GM23338 (cell line): Measurements from ENCODE around the gene SPATA20. TPM values are rescaled to one million over a fixed set of nuclear protein-coding genes. Genes with fewer than 3 reads are reported as not detected.

Experiments
- ATAC-seq: fragments of 200-7000 bp; cut with Tn5 transposase; 3 replicates; pipeline ENCODE4 v1.9.1; 2020
- DNase-seq: peaks from one replicate; pipeline ENCODE4 v3.0.0-alpha.2; 2015; ENCODE audit warnings: low spot score
- H2AFZ ChIP-seq: fragments of 200-600 bp; sonication (generic); 2 replicates; pipeline ENCODE4 v1.8.0; 2016; ENCODE audit warnings: antibody characterized with exemption, mild to moderate bottlenecking, moderate library complexity
- H3F3A ChIP-seq: fragments of 200-600 bp; sonication (generic); replicated peaks from 2 replicates; pipeline ENCODE4 v1.8.0; 2017; ENCODE audit warnings: antibody characterized with exemption, mixed run types, low read depth
- H3K27ac ChIP-seq: fragments of 200-600 bp; sonication (generic); 2 replicates; pipeline ENCODE4 v1.6.1; 2016; ENCODE audit warnings: low read depth
- H3K27me3 ChIP-seq: fragments of 200-600 bp; sonication (generic); 2 replicates; pipeline ENCODE4 v1.8.0; 2016; ENCODE audit warnings: mild to moderate bottlenecking, mixed run types, moderate library complexity; ENCODE audit not compliant: insufficient read depth
- H3K36me3 ChIP-seq: fragments of 200-600 bp; sonication (generic); 2 replicates; pipeline ENCODE4 v1.8.0; 2016; ENCODE audit warnings: mild to moderate bottlenecking; ENCODE audit not compliant: insufficient read depth
- H3K4me1 ChIP-seq: fragments of 200-600 bp; sonication (generic); 2 replicates; pipeline ENCODE4 v1.8.0; 2016; ENCODE audit warnings: mild to moderate bottlenecking, moderate library complexity; ENCODE audit not compliant: insufficient read depth
- H3K4me2 ChIP-seq: fragments of 200-600 bp; sonication (generic); 2 replicates; pipeline ENCODE4 v1.7.1; 2017; ENCODE audit warnings: mixed run types
- H3K4me3 ChIP-seq: fragments of 200-600 bp; sonication (generic); 2 replicates; pipeline ENCODE4 v1.6.1; 2016; ENCODE audit warnings: mixed run types
- H3K79me2 ChIP-seq: fragments of 200-600 bp; sonication (generic); replicated peaks from 2 replicates; pipeline ENCODE4 v1.8.0; 2017; ENCODE audit warnings: mild to moderate bottlenecking; ENCODE audit not compliant: insufficient read depth
- H3K9me2 ChIP-seq: fragments of 200-600 bp; sonication (generic); 2 replicates; pipeline ENCODE4 v1.8.0; 2017; ENCODE audit not compliant: insufficient read depth
- H4K20me1 ChIP-seq: fragments of 200-600 bp; sonication (generic); replicated peaks from 2 replicates; pipeline ENCODE4 v1.8.0; 2017; ENCODE audit warnings: mild to moderate bottlenecking; ENCODE audit not compliant: insufficient read depth
- H3K27ac Mint-ChIP-seq: 2 replicates; pipeline ENCODE4 v1.8.0; 2020; ENCODE audit warnings: inconsistent platforms, mild to moderate bottlenecking, moderate library complexity, mixed read lengths
- H3K27me3 Mint-ChIP-seq: 3 replicates; pipeline ENCODE4 v1.8.0; 2022; ENCODE audit warnings: low read depth, mild to moderate bottlenecking, moderate library complexity, mixed read lengths, inconsistent platforms; ENCODE audit not compliant: insufficient read depth, poor library complexity
- H3K36me3 Mint-ChIP-seq: 3 replicates; pipeline ENCODE4 v1.8.0; 2021; ENCODE audit warnings: low read depth, mild to moderate bottlenecking, inconsistent platforms, moderate library complexity, mixed read lengths
- H3K4me1 Mint-ChIP-seq: 3 replicates; pipeline ENCODE4 v1.8.0; 2020; ENCODE audit warnings: mild to moderate bottlenecking, inconsistent platforms, mixed read lengths
- H3K4me3 Mint-ChIP-seq: 3 replicates; pipeline ENCODE4 v1.8.0; 2021; ENCODE audit warnings: moderate library complexity, mild to moderate bottlenecking, inconsistent platforms, mixed read lengths
- H3K9me3 Mint-ChIP-seq: 3 replicates; pipeline ENCODE4 v1.8.0; 2020; ENCODE audit warnings: moderate library complexity, mild to moderate bottlenecking, inconsistent platforms, mixed read lengths
- CREB1 ChIP-seq: fragments of 250-450 bp; sonication (Bioruptor Pico); IDR thresholded peaks from 2 replicates; pipeline ENCODE4 v1.5.0; 2020; ENCODE audit warnings: low read depth, mild to moderate bottlenecking, moderate library complexity
- CTCF ChIP-seq, 2 experiments: fragments of 200-600 bp in 1 of 2; sonication (generic) in 1 of 2; conservative IDR thresholded peaks; 2 replicates each; pipeline versions ENCODE4 v1.5.1 to v1.6.1; 2016 to 2017; ENCODE audit warnings: antibody characterized with exemption in 2 of 2, low read depth in 2 of 2, mild to moderate bottlenecking in 2 of 2, moderate library complexity in 1 of 2
- EZH2 ChIP-seq: fragments of 200-600 bp; sonication (generic); IDR thresholded peaks from one replicate; pipeline ENCODE4 v1.8.0; 2017; ENCODE audit warnings: antibody characterized with exemption, mild to moderate bottlenecking, low read depth; ENCODE audit not compliant: unreplicated experiment
- EZH2phosphoT487 ChIP-seq: fragments of 200-600 bp; sonication (generic); IDR thresholded peaks from one replicate; pipeline ENCODE4 v1.8.1; 2018; ENCODE audit warnings: antibody characterized with exemption; ENCODE audit not compliant: unreplicated experiment
- JUNB ChIP-seq: IDR thresholded peaks from one replicate; pipeline ENCODE4 v1.6.1; 2016; ENCODE audit warnings: antibody characterized with exemption; ENCODE audit not compliant: unreplicated experiment
- NANOG ChIP-seq: IDR thresholded peaks from 2 replicates; pipeline ENCODE4 v1.6.1; 2016; ENCODE audit warnings: antibody characterized with exemption, borderline replicate concordance
- POLR2AphosphoS5 ChIP-seq: IDR thresholded peaks from 2 replicates; pipeline ENCODE4 v1.6.1; 2016; ENCODE audit warnings: antibody characterized with exemption, low read depth
- STAT1 ChIP-seq: IDR thresholded peaks from one replicate; pipeline ENCODE4 v1.6.1; 2016; ENCODE audit warnings: antibody characterized with exemption; ENCODE audit not compliant: unreplicated experiment
- ZNF114 ChIP-seq: fragments of 250-450 bp; sonication (Bioruptor Pico); IDR thresholded peaks from 2 replicates; pipeline ENCODE4 v1.5.0; 2020; ENCODE audit warnings: mild to moderate bottlenecking, moderate library complexity
- ZNF331 ChIP-seq: fragments of 250-450 bp; sonication (Bioruptor Pico); IDR thresholded peaks from 2 replicates; pipeline ENCODE4 v1.5.0; 2020; ENCODE audit warnings: low read depth, mild to moderate bottlenecking, moderate library complexity
- ZNF462 ChIP-seq: fragments of 250-450 bp; sonication (Bioruptor Pico); IDR thresholded peaks from 2 replicates; pipeline ENCODE4 v1.5.0; 2020; ENCODE audit warnings: mild to moderate bottlenecking, moderate library complexity
- polyA plus RNA-seq: library from polyadenylated mRNA; unstranded; fragments of >200 nt; fragmentation: Nextera tagmentation; extraction: Ambion mirVana; gene quantifications from 2 replicates; pipeline ENCODE4 v1.2.1, GENCODE V29; 2016
- total RNA-seq: library from RNA; depleted of rRNA; stranded (reverse); fragments of >200 nt; shearing (Covaris generic); gene quantifications from 2 replicates; pipeline ENCODE4 v1.2.3, GENCODE V29; 2014
- TF ChIP-seq, protein P1 (sequence below): IDR thresholded peaks from 2 replicates; pipeline ENCODE4 v1.6.1; 2016; ENCODE audit warnings: antibody characterized with exemption
- TF ChIP-seq, protein P2 (sequence below): IDR thresholded peaks from one replicate; pipeline ENCODE4 v1.6.1; 2018; ENCODE audit warnings: antibody characterized with exemption; ENCODE audit not compliant: unreplicated experiment

The SPATA20 gene
- total and polyA plus RNA-seq, 2 experiments from 2014 or later, result 13.8 to 32.7 TPM

- Histone ChIP-seq H2AFZ (no peak overlapping the region), H3K9me2 (no peaks in the 10 kb centered on the region), H3K4me1 (peaks cover 8% of the 10 kb centered on the region; the same call in 1 of the 2 replicates), H3K4me3 (no peak overlapping the region), H3K27ac (no peak overlapping the region), H3K27me3 (no peaks in the 10 kb centered on the region; the same call in 1 of the 2 replicates), H3K4me2 (no peak overlapping the region), H4K20me1 (no peaks in the 10 kb centered on the region), H3K36me3 (no peaks in the 10 kb centered on the region), H3K79me2 (no peaks in the 10 kb centered on the region), H3F3A (peaks cover 6% of the 10 kb centered on the region; the same call in 1 of the 2 replicates)
- Mint-ChIP-seq H3K36me3 (peaks cover 2% of the 10 kb centered on the region; the same call in 1 of the 3 replicates), H3K9me3 (no peaks in the 10 kb centered on the region), H3K4me3 (no peak overlapping the region), H3K27ac (no peak overlapping the region), H3K27me3 (peaks cover 8% of the 10 kb centered on the region), H3K4me1 (peaks cover 34% of the 10 kb centered on the region)
- TF ChIP-seq, protein P1, sequence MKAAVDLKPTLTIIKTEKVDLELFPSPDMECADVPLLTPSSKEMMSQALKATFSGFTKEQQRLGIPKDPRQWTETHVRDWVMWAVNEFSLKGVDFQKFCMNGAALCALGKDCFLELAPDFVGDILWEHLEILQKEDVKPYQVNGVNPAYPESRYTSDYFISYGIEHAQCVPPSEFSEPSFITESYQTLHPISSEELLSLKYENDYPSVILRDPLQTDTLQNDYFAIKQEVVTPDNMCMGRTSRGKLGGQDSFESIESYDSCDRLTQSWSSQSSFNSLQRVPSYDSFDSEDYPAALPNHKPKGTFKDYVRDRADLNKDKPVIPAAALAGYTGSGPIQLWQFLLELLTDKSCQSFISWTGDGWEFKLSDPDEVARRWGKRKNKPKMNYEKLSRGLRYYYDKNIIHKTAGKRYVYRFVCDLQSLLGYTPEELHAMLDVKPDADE, result no peak
- TF ChIP-seq POLR2AphosphoS5 (no peak), JUNB (no peak), CTCF (conservative IDR thresholded peaks at IDR 0.05; ENCODE audit: low read depth in 2 of 2) (no peak), EZH2phosphoT487 (no peak), ZNF114 (CRISPR knock-in tag) (no peak), NANOG (no peak), EZH2 (no peak), CREB1 (CRISPR knock-in tag) (no peak), ZNF331 (CRISPR knock-in tag) (no peak), STAT1 (no peak), ZNF462 (CRISPR knock-in tag) (no peak)
- TF ChIP-seq, protein P2, sequence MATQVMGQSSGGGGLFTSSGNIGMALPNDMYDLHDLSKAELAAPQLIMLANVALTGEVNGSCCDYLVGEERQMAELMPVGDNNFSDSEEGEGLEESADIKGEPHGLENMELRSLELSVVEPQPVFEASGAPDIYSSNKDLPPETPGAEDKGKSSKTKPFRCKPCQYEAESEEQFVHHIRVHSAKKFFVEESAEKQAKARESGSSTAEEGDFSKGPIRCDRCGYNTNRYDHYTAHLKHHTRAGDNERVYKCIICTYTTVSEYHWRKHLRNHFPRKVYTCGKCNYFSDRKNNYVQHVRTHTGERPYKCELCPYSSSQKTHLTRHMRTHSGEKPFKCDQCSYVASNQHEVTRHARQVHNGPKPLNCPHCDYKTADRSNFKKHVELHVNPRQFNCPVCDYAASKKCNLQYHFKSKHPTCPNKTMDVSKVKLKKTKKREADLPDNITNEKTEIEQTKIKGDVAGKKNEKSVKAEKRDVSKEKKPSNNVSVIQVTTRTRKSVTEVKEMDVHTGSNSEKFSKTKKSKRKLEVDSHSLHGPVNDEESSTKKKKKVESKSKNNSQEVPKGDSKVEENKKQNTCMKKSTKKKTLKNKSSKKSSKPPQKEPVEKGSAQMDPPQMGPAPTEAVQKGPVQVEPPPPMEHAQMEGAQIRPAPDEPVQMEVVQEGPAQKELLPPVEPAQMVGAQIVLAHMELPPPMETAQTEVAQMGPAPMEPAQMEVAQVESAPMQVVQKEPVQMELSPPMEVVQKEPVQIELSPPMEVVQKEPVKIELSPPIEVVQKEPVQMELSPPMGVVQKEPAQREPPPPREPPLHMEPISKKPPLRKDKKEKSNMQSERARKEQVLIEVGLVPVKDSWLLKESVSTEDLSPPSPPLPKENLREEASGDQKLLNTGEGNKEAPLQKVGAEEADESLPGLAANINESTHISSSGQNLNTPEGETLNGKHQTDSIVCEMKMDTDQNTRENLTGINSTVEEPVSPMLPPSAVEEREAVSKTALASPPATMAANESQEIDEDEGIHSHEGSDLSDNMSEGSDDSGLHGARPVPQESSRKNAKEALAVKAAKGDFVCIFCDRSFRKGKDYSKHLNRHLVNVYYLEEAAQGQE, result no peak
- no peak for ATAC-seq
- DNase-seq, result no peak
These were observed 35.9 kb upstream of the SPATA20 start for GRCh38 chr17:50511058-50511457.
